ENCODE measurements around the gene PRRC1. TPM values are rescaled to one million over a fixed set of nuclear protein-coding genes. Genes with fewer than 3 reads are reported as not detected.

Gene PRRC1
- total and polyA plus RNA-seq, 7 experiments from 2014 or later: 34.6 to 56.6 (median 41.4) TPM

- Mint-ChIP-seq H3K27me3 (no peaks in the 10 kb centered on the region), H3K4me3 (no peak overlapping the region), H3K27ac (peak overlapping the region in 3 of 9 donors; percentile 16 to 37 (median 23)), H3K9me3 (no peaks in the 10 kb centered on the region), H3K36me3 (peaks cover 0 to 43% (median 19%) of the 10 kb centered on the region in 5 donors), H3K4me1 (peaks cover 0 to 2% (median 0%) of the 10 kb centered on the region in 7 donors)
- no peak overlapping the region for H3K27ac ChIP-seq (ENCODE audit: low read depth, low read length)
- ATAC-seq (no peak), DNase-seq (no peak)
- peaks cover 0 to 15% (median 6%) of the 10 kb centered on the region in 3 experiments for H3K36me3 ChIP-seq (ENCODE audit: control insufficient read depth in 2 of 3, insufficient read depth in 3 of 3, low read length in 3 of 3)
- H3K4me3 ChIP-seq (ENCODE audit: low read length): no peak overlapping the region
- no peaks in the 10 kb centered on the region for H3K9me3 ChIP-seq (ENCODE audit: control insufficient read depth in 2 of 3, low read length in 3 of 3)
- ChIA-PET POLR2A (no interaction called here), CTCF (no interaction called here)
- no peaks in the 10 kb centered on the region for H3K27me3 ChIP-seq (ENCODE audit: control insufficient read depth in 2 of 2, insufficient read depth in 2 of 2, low read length in 2 of 2)
- H3K4me1 ChIP-seq (ENCODE audit: control insufficient read depth in 2 of 2, insufficient read depth in 2 of 2, low read length in 2 of 2): no peaks in the 10 kb centered on the region
- intact Hi-C loops (cut with micrococcal nuclease): no loop called here
Measured at GRCh38 chr5:127555826-127556225, 38.4 kb downstream of the PRRC1 start.

GRCh38 chr5:127556609-127557334, 39.3 kb downstream of the PRRC1 start:
- Mint-ChIP-seq H3K27me3 (peaks cover 0 to 4% (median 0%) of the 10 kb centered on the region in 5 donors), H3K36me3 (peaks cover 0 to 36% (median 13%) of the 10 kb centered on the region in 5 donors), H3K4me1 (peaks cover 0 to 2% (median 0%) of the 10 kb centered on the region in 7 donors), H3K4me3 (no peak overlapping the region), H3K9me3 (no peaks in the 10 kb centered on the region), H3K27ac (peak overlapping the region in 1 of 9 donors; percentile 16)
- intact Hi-C loops (cut with micrococcal nuclease): no loop called here
- ATAC-seq: no peak
- Histone ChIP-seq H3K4me3 (ENCODE audit: low read length) (no peak overlapping the region), H3K9me3 (ENCODE audit: control insufficient read depth in 2 of 3, low read length in 3 of 3) (no peaks in the 10 kb centered on the region), H3K27ac (ENCODE audit: low read depth, low read length) (no peak overlapping the region), H3K4me1 (ENCODE audit: control insufficient read depth in 2 of 2, insufficient read depth in 2 of 2, low read length in 2 of 2) (no peaks in the 10 kb centered on the region), H3K36me3 (ENCODE audit: control insufficient read depth in 2 of 3, insufficient read depth in 3 of 3, low read length in 3 of 3) (peaks cover 0 to 12% (median 6%) of the 10 kb centered on the region in 3 experiments), H3K27me3 (ENCODE audit: control insufficient read depth in 2 of 2, insufficient read depth in 2 of 2, low read length in 2 of 2) (no peaks in the 10 kb centered on the region)
- ChIA-PET CTCF (no interaction called here), POLR2A (no interaction called here)
- no peak for DNase-seq

GRCh38 chr5:127558273-127558672, 40.8 kb downstream of the PRRC1 start:
- no peak overlapping the region for H3K4me3 Mint-ChIP-seq
- H3K27ac ChIP-seq (ENCODE audit: low read depth, low read length): no peak overlapping the region
- H3K36me3 Mint-ChIP-seq: peaks cover 0 to 29% (median 9%) of the 10 kb centered on the region in 5 donors
- H3K9me3 ChIP-seq (ENCODE audit: control insufficient read depth in 2 of 3, low read length in 3 of 3): no peaks in the 10 kb centered on the region
- POLR2A ChIA-PET: no interaction called here
- no peak overlapping the region for H3K27ac Mint-ChIP-seq
- H3K4me1 Mint-ChIP-seq: peaks cover 0 to 2% (median 0%) of the 10 kb centered on the region in 7 donors
- no peak overlapping the region for H3K4me3 ChIP-seq (ENCODE audit: low read length)
- H3K27me3 ChIP-seq (ENCODE audit: control insufficient read depth in 2 of 2, insufficient read depth in 2 of 2, low read length in 2 of 2): no peaks in the 10 kb centered on the region
- intact Hi-C loops (cut with micrococcal nuclease): no loop called here
- DNase-seq: no peak
- CTCF ChIA-PET: no interaction called here
- peaks cover 0 to 13% (median 0%) of the 10 kb centered on the region in 5 donors for H3K27me3 Mint-ChIP-seq
- peaks cover 0 to 7% (median 0%) of the 10 kb centered on the region in 3 experiments for H3K36me3 ChIP-seq (ENCODE audit: control insufficient read depth in 2 of 3, insufficient read depth in 3 of 3, low read length in 3 of 3)
- no peaks in the 10 kb centered on the region for H3K4me1 ChIP-seq (ENCODE audit: control insufficient read depth in 2 of 2, insufficient read depth in 2 of 2, low read length in 2 of 2)
- no peak for ATAC-seq
- H3K9me3 Mint-ChIP-seq: no peaks in the 10 kb centered on the region

- Mint-ChIP-seq H3K27ac (no peak overlapping the region), H3K9me3 (no peaks in the 10 kb centered on the region), H3K4me1 (peaks cover 0 to 3% (median 0%) of the 10 kb centered on the region in 7 donors), H3K36me3 (peaks cover 0 to 15% (median 0%) of the 10 kb centered on the region in 5 donors), H3K4me3 (no peak overlapping the region), H3K27me3 (peaks cover 3 to 20% (median 8%) of the 10 kb centered on the region in 5 donors)
- H3K4me3 ChIP-seq (ENCODE audit: low read length): no peak overlapping the region
- no peaks in the 10 kb centered on the region for H3K9me3 ChIP-seq (ENCODE audit: control insufficient read depth in 2 of 3, low read length in 3 of 3)
- H3K36me3 ChIP-seq (ENCODE audit: control insufficient read depth in 2 of 3, insufficient read depth in 3 of 3, low read length in 3 of 3): no peaks in the 10 kb centered on the region
- H3K27ac ChIP-seq (ENCODE audit: low read depth, low read length): no peak overlapping the region
- no peaks in the 10 kb centered on the region for H3K4me1 ChIP-seq (ENCODE audit: control insufficient read depth in 2 of 2, insufficient read depth in 2 of 2, low read length in 2 of 2)
- POLR2A ChIA-PET: no interaction called here
- CTCF ChIA-PET: no interaction called here
- ATAC-seq (no peak), DNase-seq (no peak)
- H3K27me3 ChIP-seq (ENCODE audit: control insufficient read depth in 2 of 2, insufficient read depth in 2 of 2, low read length in 2 of 2): no peaks in the 10 kb centered on the region
- intact Hi-C loops (cut with micrococcal nuclease): loop anchor here (5.0 to 10.0 kb wide), 3 partner anchors 936 to 1344 kb away; no protein-coding TSS in a partner anchor
Measured at GRCh38 chr5:127561254-127561653, 43.8 kb downstream of the PRRC1 start.

- Mint-ChIP-seq H3K36me3 (peaks cover 0 to 14% (median 0%) of the 10 kb centered on the region in 5 donors), H3K27ac (no peak overlapping the region), H3K27me3 (peaks cover 8 to 26% (median 8%) of the 10 kb centered on the region in 5 donors), H3K4me3 (no peak overlapping the region), H3K4me1 (peaks cover 0 to 3% (median 0%) of the 10 kb centered on the region in 7 donors), H3K9me3 (no peaks in the 10 kb centered on the region)
- Histone ChIP-seq H3K9me3 (ENCODE audit: control insufficient read depth in 2 of 3, low read length in 3 of 3) (no peaks in the 10 kb centered on the region), H3K4me3 (ENCODE audit: low read length) (no peak overlapping the region), H3K36me3 (ENCODE audit: control insufficient read depth in 2 of 3, insufficient read depth in 3 of 3, low read length in 3 of 3) (no peaks in the 10 kb centered on the region), H3K27ac (ENCODE audit: low read depth, low read length) (no peak overlapping the region), H3K4me1 (ENCODE audit: control insufficient read depth in 2 of 2, insufficient read depth in 2 of 2, low read length in 2 of 2) (no peaks in the 10 kb centered on the region), H3K27me3 (ENCODE audit: control insufficient read depth in 2 of 2, insufficient read depth in 2 of 2, low read length in 2 of 2) (no peaks in the 10 kb centered on the region)
- ATAC-seq (no peak), DNase-seq (no peak)
- CTCF ChIA-PET: interaction anchor here (1.7 kb wide), 1 partner anchor 25 kb away, joined by 5 read pairs; no protein-coding TSS in a partner anchor
- POLR2A ChIA-PET: no interaction called here
- intact Hi-C loops (cut with micrococcal nuclease): loop anchor here (5.0 to 10.0 kb wide), 3 partner anchors 935 to 1343 kb away; no protein-coding TSS in a partner anchor
Measured at GRCh38 chr5:127562252-127562651, 44.8 kb downstream of the PRRC1 start.

- intact Hi-C loops (cut with micrococcal nuclease): loop anchor here (5.0 to 10.0 kb wide), 3 partner anchors 934 to 1342 kb away; no protein-coding TSS in a partner anchor
Measured at GRCh38 chr5:127563136-127563535, 45.7 kb downstream of the PRRC1 start.

More at GRCh38 chr5:127563136-127563535, 45.7 kb downstream of the PRRC1 start:
- H3K9me3 ChIP-seq (ENCODE audit: control insufficient read depth in 2 of 3, low read length in 3 of 3): no peaks in the 10 kb centered on the region
- DNase-seq (no peak), ATAC-seq (no peak)
- H3K4me1 ChIP-seq (ENCODE audit: control insufficient read depth in 2 of 2, insufficient read depth in 2 of 2, low read length in 2 of 2): no peaks in the 10 kb centered on the region
- H3K36me3 ChIP-seq (ENCODE audit: control insufficient read depth in 2 of 3, insufficient read depth in 3 of 3, low read length in 3 of 3): no peaks in the 10 kb centered on the region
- no peak overlapping the region for H3K27ac Mint-ChIP-seq
- no peak overlapping the region for H3K27ac ChIP-seq (ENCODE audit: low read depth, low read length)
- ChIA-PET POLR2A (no interaction called here), CTCF (interaction anchor here (1.7 to 2.5 kb wide), 3 partner anchors 26 to 638 kb away, joined by 3 to 12 read pairs (median 5); no protein-coding TSS in a partner anchor)
- no peak overlapping the region for H3K4me3 Mint-ChIP-seq
- peaks cover 0 to 2% (median 0%) of the 10 kb centered on the region in 11 donors for H3K9me3 Mint-ChIP-seq
- H3K4me1 Mint-ChIP-seq: peaks cover 0 to 6% (median 0%) of the 10 kb centered on the region in 7 donors
- H3K27me3 Mint-ChIP-seq: peaks cover 12 to 29% (median 12%) of the 10 kb centered on the region in 5 donors
- peaks cover 0 to 11% (median 0%) of the 10 kb centered on the region in 5 donors for H3K36me3 Mint-ChIP-seq
- no peak overlapping the region for H3K4me3 ChIP-seq (ENCODE audit: low read length)
- H3K27me3 ChIP-seq (ENCODE audit: control insufficient read depth in 2 of 2, insufficient read depth in 2 of 2, low read length in 2 of 2): no peaks in the 10 kb centered on the region
